ENCODE data around the gene TPPP2.

The TPPP2 gene

DNA sequence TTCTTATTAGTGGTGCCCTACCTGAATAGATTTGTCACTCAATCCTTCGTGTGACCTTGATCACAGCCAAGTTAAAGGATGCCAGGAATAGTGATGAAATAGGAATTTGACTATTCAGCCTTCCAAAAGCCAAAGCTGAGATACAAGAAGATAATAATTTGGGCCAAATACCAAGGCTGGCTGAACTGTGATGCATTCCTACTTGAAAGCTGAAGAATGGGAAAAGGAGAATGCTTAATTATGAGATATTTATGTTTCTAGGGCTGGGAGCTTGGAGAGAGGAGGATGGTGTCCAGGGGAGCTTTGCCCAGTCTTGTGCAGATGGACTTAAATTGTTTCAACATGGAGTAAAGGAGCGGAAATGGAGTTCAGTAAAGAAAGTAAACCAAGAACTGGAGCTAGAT is 17.4 kb downstream of the TPPP2 start:
- Histone ChIP-seq H3K27ac (ENCODE audit: low read length) (no peak overlapping the region), H3K27me3 (ENCODE audit: control insufficient read depth, insufficient read depth, low read length) (no peaks in the 10 kb centered on the region), H3K4me1 (ENCODE audit: control insufficient read depth, insufficient read depth, low read length) (no peaks in the 10 kb centered on the region), H3K36me3 (ENCODE audit: control insufficient read depth, insufficient read depth, low read length) (no peaks in the 10 kb centered on the region), H3K9me3 (ENCODE audit: control insufficient read depth, insufficient read depth, low read length) (no peaks in the 10 kb centered on the region), H3K4me3 (ENCODE audit: low read length) (no peak overlapping the region)
- DNase-seq (ENCODE audit: low read depth, low spot score): no peak
- WGBS (ENCODE audit: insufficient coverage, insufficient read length): no CpG with 5 or more reads among the region's 2 CpGs

DNA sequence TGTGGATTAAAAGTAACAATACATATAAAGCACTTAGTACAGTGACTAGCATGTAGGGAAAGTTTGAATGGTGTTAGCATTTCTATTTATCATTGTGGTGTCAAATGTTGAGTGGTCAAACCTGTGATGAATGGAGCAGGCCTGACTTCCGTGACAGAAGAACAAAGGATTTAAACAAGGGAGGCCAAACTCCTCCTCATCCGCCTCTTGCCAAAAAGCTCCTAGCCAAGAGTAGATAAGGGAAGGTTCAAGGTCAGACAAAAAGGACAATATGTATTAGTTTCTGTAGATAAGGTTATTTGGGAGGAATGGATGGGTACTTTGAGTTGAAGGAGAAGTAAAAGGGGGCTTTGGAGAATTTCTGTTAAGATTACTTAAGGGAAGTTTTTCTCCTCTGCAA is 18.6 kb downstream of the TPPP2 start:
- H3K4me3 ChIP-seq (ENCODE audit: low read length): no peak overlapping the region
- no peaks in the 10 kb centered on the region for H3K36me3 ChIP-seq (ENCODE audit: control insufficient read depth, insufficient read depth, low read length)
- H3K9me3 ChIP-seq (ENCODE audit: control insufficient read depth, insufficient read depth, low read length): no peaks in the 10 kb centered on the region
- no CpG with 5 or more reads among the region's 2 CpGs for WGBS (ENCODE audit: insufficient coverage, insufficient read length)
- no peaks in the 10 kb centered on the region for H3K4me1 ChIP-seq (ENCODE audit: control insufficient read depth, insufficient read depth, low read length)
- H3K27me3 ChIP-seq (ENCODE audit: control insufficient read depth, insufficient read depth, low read length): no peaks in the 10 kb centered on the region
- DNase-seq (ENCODE audit: low read depth, low spot score): no peak
- no peak overlapping the region for H3K27ac ChIP-seq (ENCODE audit: low read length)

DNA sequence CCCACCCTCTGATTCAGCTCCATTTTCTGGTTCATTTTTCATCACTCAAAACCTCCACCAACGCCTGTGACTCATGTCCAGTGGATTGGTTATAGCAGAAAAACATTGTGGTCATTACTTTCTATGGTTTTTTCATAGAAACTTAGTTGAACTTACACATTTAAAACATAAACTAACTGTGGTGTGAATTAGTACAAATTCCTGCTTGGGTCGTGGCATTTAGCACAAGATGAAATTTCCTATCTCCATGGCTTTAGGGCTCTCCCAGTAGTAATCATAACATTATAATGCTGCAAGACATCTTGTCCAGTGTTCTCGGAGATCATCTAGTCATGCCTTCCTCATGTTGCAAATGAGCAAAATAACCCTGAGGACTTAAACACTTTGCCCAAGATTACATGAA is 19.3 kb downstream of the TPPP2 start:
- Histone ChIP-seq H3K27ac (ENCODE audit: low read length) (no peak overlapping the region), H3K9me3 (ENCODE audit: control insufficient read depth, insufficient read depth, low read length) (no peaks in the 10 kb centered on the region), H3K36me3 (ENCODE audit: control insufficient read depth, insufficient read depth, low read length) (no peaks in the 10 kb centered on the region), H3K4me1 (ENCODE audit: control insufficient read depth, insufficient read depth, low read length) (no peaks in the 10 kb centered on the region), H3K4me3 (ENCODE audit: low read length) (no peak overlapping the region), H3K27me3 (ENCODE audit: control insufficient read depth, insufficient read depth, low read length) (no peaks in the 10 kb centered on the region)
- WGBS (ENCODE audit: insufficient coverage, insufficient read length): no CpG with 5 or more reads among the region's 3 CpGs
- no peak for DNase-seq (ENCODE audit: low read depth, low spot score)

DNA sequence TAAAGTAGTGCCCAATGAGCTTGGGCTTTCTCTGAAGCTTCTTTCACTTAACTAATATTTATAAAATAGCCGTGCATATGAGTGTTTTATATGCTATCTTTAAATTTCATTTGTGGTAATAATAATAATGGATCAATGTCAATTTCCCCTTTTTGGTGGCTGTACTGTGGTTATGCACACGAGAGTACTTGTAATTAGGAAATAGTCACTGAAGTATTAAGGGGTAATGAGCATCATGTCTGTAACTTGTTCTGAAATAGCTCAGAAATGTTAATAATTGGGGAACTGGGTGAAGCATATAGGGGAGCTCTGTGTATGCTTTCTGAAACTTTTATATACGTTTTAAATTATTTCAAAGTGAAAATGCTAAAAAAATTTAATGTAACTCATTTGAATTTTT is 20.6 kb downstream of the TPPP2 start:
- H3K4me1 ChIP-seq (ENCODE audit: control insufficient read depth, insufficient read depth, low read length): no peaks in the 10 kb centered on the region
- no peaks in the 10 kb centered on the region for H3K9me3 ChIP-seq (ENCODE audit: control insufficient read depth, insufficient read depth, low read length)
- no peak overlapping the region for H3K27ac ChIP-seq (ENCODE audit: low read length)
- H3K36me3 ChIP-seq (ENCODE audit: control insufficient read depth, insufficient read depth, low read length): no peaks in the 10 kb centered on the region
- no peak for DNase-seq (ENCODE audit: low read depth, low spot score)
- WGBS (ENCODE audit: insufficient coverage, insufficient read length): no CpG with 5 or more reads among the region's 3 CpGs
- H3K27me3 ChIP-seq (ENCODE audit: control insufficient read depth, insufficient read depth, low read length): no peaks in the 10 kb centered on the region
- no peak overlapping the region for H3K4me3 ChIP-seq (ENCODE audit: low read length)

DNA sequence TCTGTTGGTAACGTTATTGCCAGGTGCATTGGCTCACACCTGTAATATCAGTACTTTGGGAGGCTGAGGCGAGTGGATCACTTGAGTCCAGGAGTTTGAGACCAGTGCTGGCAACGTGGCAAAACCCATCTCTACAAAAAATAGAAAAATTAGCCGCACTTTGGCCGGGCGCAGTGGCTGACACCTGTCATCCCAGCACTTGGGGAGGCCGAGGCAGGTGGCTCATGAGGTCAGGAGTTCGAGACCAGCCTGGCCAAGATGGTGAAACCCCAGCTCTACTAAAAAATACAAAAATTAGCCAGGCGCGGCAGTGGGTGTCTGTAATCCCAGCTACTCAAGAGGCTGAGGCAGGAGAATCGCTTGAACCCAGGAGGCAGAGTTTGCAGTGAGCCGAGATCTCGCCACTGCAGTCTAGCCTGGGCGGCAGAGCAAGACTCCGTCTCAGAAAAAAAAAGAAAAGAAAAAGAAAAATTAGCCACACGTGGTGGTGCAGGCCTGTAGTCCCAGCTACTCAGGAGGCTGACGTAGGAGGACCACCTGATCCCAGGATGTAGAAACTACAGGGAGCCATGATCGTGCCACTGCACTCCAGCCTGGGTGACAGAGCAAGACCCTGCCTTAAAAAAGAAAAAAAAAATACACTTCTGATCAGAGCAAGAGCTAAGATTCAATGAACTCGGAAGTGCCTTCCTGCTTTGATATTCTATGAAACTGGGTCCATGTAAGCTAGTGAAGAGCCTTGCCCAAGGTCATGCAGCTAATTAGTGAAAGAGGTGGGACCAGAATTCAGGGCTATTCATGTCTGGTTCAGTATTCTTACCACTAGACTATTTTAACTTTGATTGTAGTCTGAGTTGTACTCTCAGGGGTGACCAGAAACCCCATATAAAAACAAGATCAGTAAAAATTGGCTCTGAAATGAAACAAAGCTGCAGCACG is 23.4 kb downstream of the TPPP2 start:
- Histone ChIP-seq H3K27ac (ENCODE audit: low read length) (no peak overlapping the region), H3K9me3 (ENCODE audit: control insufficient read depth, insufficient read depth, low read length) (no peaks in the 10 kb centered on the region), H3K36me3 (ENCODE audit: control insufficient read depth, insufficient read depth, low read length) (no peaks in the 10 kb centered on the region), H3K4me3 (ENCODE audit: low read length) (no peak overlapping the region), H3K27me3 (ENCODE audit: control insufficient read depth, insufficient read depth, low read length) (no peaks in the 10 kb centered on the region), H3K4me1 (ENCODE audit: control insufficient read depth, insufficient read depth, low read length) (0 out of 2 replicates have a peak, but pooled peaks cover 1% of the 10 kb centered on the region)
- no peak for DNase-seq (ENCODE audit: low read depth, low spot score)
- WGBS (ENCODE audit: insufficient coverage, insufficient read length): no CpG with 5 or more reads among the region's 20 CpGs

DNA sequence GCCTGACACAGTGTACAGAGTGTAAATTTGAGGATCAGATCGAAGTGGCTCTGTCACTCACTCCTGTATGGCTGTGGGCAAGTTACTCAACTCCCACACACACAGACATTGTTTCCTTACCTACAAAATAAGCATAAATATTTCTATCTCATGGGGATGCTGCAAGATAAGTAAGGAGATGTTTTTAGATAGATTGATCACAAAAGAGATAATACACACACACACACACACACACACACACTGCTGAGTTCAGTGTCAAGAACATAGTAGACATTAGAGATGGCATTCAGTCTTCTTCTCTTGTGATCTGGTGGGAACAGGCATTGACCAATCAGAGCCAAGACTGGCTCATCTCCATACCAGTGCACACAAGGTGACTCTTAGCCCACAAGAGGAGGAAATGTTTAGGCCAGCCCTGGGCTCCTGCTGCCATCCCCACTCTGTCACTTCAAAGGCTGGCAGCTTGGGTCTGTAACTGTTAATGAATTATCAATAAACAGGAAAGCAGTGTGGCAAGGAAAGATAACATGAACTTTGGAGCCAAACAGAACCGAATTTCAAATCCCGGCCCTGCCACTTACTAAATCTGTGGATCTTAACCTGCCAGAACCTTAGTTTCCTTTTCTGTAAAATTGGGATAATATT is 24.2 kb downstream of the TPPP2 start:
- 0 out of 2 replicates have a peak, but pooled peaks cover 1% of the 10 kb centered on the region for H3K4me1 ChIP-seq (ENCODE audit: control insufficient read depth, insufficient read depth, low read length)
- no peaks in the 10 kb centered on the region for H3K9me3 ChIP-seq (ENCODE audit: control insufficient read depth, insufficient read depth, low read length)
- WGBS (ENCODE audit: insufficient coverage, insufficient read length): no CpG with 5 or more reads among the region's 3 CpGs
- H3K36me3 ChIP-seq (ENCODE audit: control insufficient read depth, insufficient read depth, low read length): no peaks in the 10 kb centered on the region
- H3K27ac ChIP-seq (ENCODE audit: low read length): no peak overlapping the region
- no peak overlapping the region for H3K4me3 ChIP-seq (ENCODE audit: low read length)
- H3K27me3 ChIP-seq (ENCODE audit: control insufficient read depth, insufficient read depth, low read length): no peaks in the 10 kb centered on the region
- no peak for DNase-seq (ENCODE audit: low read depth, low spot score)

DNA sequence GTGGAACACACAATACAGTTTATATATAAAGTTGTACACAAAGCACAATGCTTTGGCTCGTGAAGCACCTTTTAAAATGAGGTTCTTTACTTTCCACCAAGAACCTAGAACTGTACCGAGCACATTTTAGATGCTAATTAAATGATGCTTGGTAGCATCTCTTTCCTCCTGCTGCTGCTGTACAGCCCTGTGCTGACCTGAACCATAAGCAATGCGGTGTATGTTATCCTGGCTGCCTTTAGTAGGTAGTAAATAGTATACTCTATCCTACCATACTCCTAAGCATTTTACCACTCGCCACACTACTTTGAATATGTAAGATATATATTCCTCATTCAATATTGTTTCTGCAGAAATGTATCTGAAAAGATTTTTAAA is 24.7 kb downstream of the TPPP2 start:
- Histone ChIP-seq H3K27ac (ENCODE audit: low read length) (no peak overlapping the region), H3K27me3 (ENCODE audit: control insufficient read depth, insufficient read depth, low read length) (no peaks in the 10 kb centered on the region), H3K9me3 (ENCODE audit: control insufficient read depth, insufficient read depth, low read length) (no peaks in the 10 kb centered on the region), H3K4me3 (ENCODE audit: low read length) (no peak overlapping the region), H3K4me1 (ENCODE audit: control insufficient read depth, insufficient read depth, low read length) (0 out of 2 replicates have a peak, but pooled peaks cover 1% of the 10 kb centered on the region), H3K36me3 (ENCODE audit: control insufficient read depth, insufficient read depth, low read length) (no peaks in the 10 kb centered on the region)
- no peak for DNase-seq (ENCODE audit: low read depth, low spot score)
- no CpG with 5 or more reads among the region's 4 CpGs for WGBS (ENCODE audit: insufficient coverage, insufficient read length)

DNA sequence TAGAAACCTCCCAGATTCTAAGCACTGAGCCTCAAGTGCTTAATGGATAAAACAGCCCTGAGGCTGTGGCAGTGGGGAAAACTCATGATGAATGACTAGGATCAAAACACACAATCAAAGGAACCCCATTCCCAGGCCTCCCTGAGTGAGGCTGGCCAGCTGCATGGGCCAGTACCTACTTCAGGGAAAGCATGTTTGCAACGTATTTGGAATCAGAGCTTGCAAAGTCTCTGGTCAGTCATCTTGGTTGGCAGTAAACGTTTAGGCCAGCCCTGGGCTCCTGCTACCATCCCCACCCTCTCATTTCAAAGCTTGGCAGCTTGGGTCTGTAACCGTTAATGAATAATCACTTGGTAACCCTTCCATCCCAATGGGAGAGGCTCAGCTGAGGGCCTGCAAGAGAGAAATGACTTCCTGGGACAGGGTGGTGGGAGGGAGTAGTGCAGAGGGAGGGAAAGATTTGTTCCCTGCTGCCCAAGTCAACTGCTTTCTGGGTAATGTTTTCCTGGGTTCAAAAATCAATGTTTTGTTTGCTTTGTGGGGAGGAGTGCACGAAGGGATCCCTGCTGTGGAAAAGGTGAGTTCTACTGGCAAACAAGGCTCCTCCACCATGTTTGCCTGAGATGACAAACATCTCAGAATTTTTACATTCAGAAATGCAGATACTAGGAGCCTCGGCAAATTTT is 25.6 kb downstream of the TPPP2 start:
- no peak for DNase-seq (ENCODE audit: low read depth, low spot score)
- no CpG with 5 or more reads among the region's 5 CpGs for WGBS (ENCODE audit: insufficient coverage, insufficient read length)
- Histone ChIP-seq H3K27ac (ENCODE audit: low read length) (no peak overlapping the region), H3K4me3 (ENCODE audit: low read length) (no peak overlapping the region), H3K9me3 (ENCODE audit: control insufficient read depth, insufficient read depth, low read length) (no peaks in the 10 kb centered on the region), H3K27me3 (ENCODE audit: control insufficient read depth, insufficient read depth, low read length) (no peaks in the 10 kb centered on the region), H3K4me1 (ENCODE audit: control insufficient read depth, insufficient read depth, low read length) (0 out of 2 replicates have a peak, but pooled peaks cover 1% of the 10 kb centered on the region), H3K36me3 (ENCODE audit: control insufficient read depth, insufficient read depth, low read length) (no peaks in the 10 kb centered on the region)

DNA sequence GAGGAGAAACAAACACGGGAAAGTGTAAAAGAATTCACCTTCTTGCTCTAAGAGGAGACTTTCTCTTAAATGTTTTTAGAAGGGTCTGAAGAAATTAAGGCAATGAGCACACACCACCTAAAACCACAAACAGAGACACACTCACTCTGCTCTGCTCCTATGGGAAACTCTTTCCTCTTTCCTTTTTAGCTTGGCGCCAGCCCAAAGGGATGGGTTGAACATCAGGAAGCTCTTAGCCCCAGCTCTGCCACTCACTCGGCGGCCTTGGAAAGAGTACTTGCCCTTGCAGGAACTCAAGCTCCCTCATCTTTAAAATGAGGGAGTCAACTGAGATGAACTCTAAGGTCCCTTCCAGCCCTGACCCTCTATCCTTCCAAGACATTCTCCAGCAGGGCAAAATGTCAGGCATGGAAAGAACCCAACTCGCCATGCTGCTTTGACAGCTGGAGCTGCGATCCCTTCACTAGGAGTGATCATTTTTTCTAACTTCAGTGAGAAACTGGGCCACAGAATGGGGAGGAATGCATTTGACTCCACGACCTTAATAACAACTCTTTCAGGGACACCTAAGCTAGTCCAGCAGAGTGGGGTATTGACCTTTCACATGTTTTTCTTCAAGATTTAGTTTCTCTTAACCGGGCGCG is 26.6 kb downstream of the TPPP2 start:
- Histone ChIP-seq H3K4me3 (ENCODE audit: low read length) (no peak overlapping the region), H3K27me3 (ENCODE audit: control insufficient read depth, insufficient read depth, low read length) (no peaks in the 10 kb centered on the region), H3K9me3 (ENCODE audit: control insufficient read depth, insufficient read depth, low read length) (no peaks in the 10 kb centered on the region), H3K36me3 (ENCODE audit: control insufficient read depth, insufficient read depth, low read length) (no peaks in the 10 kb centered on the region), H3K4me1 (ENCODE audit: control insufficient read depth, insufficient read depth, low read length) (0 out of 2 replicates have a peak, but pooled peaks cover 1% of the 10 kb centered on the region), H3K27ac (ENCODE audit: low read length) (no peak overlapping the region)
- DNase-seq (ENCODE audit: low read depth, low spot score): no peak
- WGBS (ENCODE audit: insufficient coverage, insufficient read length): no CpG with 5 or more reads among the region's 10 CpGs
